Measurements from ENCODE around the gene EFCAB14.

Gene EFCAB14

DNA sequence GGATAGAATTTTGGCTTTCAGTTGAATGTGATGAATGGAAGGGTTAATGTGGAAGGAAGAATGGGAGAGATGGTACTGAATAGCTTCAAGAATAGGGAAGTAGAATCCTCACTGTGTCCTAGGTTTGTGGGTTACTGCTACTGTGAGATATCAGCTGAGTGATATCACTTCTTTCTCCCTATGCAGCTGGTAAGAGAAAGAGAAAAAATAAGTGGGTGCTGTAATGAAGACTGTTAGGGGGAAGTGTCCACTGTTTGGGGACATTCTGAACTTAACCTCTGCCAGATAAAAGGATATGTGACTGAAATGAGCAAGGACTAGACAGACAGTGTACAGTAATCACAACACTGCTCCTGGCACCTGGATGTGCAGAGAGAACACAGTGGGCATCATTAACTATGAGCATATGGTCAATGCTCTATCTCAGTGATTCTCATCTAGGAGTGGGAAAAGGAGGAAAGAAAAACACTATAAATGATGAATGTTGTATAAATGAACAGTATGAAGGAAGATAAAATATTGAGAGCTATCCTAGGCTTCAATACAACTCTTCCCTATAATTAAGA lies 76.7 kb downstream of the EFCAB14 start:
- TF ChIP-seq, protein P1, sequence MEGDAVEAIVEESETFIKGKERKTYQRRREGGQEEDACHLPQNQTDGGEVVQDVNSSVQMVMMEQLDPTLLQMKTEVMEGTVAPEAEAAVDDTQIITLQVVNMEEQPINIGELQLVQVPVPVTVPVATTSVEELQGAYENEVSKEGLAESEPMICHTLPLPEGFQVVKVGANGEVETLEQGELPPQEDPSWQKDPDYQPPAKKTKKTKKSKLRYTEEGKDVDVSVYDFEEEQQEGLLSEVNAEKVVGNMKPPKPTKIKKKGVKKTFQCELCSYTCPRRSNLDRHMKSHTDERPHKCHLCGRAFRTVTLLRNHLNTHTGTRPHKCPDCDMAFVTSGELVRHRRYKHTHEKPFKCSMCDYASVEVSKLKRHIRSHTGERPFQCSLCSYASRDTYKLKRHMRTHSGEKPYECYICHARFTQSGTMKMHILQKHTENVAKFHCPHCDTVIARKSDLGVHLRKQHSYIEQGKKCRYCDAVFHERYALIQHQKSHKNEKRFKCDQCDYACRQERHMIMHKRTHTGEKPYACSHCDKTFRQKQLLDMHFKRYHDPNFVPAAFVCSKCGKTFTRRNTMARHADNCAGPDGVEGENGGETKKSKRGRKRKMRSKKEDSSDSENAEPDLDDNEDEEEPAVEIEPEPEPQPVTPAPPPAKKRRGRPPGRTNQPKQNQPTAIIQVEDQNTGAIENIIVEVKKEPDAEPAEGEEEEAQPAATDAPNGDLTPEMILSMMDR (IDR thresholded peaks at IDR 0.05; ENCODE audit: low read depth, low read length) = no peak
- no peaks in the 10 kb centered on the region for H3K4me1 ChIP-seq
- H3K9me3 ChIP-seq = no peaks in the 10 kb centered on the region
- no peak for DNase-seq
- H3K4me3 ChIP-seq (ENCODE audit: low read depth, low read length) = no peak overlapping the region
- no peaks in the 10 kb centered on the region for H3K36me3 ChIP-seq
- no peaks in the 10 kb centered on the region for H3K27me3 ChIP-seq

DNA sequence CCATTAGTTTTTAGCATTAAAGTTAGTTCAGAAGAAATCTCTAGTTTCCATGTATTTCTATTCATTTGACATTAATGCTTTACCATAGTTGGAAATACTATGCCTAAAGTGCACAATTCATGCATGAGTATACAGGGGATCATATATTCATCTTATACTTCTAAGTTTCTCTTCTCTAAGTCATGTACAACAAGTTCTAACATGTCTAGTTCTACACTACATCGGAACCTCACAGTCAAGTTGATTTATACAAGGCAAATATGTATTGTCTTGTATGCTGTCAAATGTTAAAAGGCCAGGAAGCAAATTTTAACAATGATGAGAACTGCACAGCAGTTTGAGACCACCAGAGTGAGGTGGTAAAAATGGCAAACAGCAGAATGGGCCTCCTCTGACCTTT lies 79.4 kb downstream of the EFCAB14 start:
- Histone ChIP-seq H3K27me3 (no peaks in the 10 kb centered on the region), H3K9me3 (no peaks in the 10 kb centered on the region), H3K4me1 (no peaks in the 10 kb centered on the region), H3K4me3 (ENCODE audit: low read depth, low read length) (no peak overlapping the region), H3K36me3 (no peaks in the 10 kb centered on the region)
- no peak for DNase-seq
- TF ChIP-seq, protein P1 (IDR thresholded peaks at IDR 0.05; ENCODE audit: low read depth, low read length) = no peak

DNA sequence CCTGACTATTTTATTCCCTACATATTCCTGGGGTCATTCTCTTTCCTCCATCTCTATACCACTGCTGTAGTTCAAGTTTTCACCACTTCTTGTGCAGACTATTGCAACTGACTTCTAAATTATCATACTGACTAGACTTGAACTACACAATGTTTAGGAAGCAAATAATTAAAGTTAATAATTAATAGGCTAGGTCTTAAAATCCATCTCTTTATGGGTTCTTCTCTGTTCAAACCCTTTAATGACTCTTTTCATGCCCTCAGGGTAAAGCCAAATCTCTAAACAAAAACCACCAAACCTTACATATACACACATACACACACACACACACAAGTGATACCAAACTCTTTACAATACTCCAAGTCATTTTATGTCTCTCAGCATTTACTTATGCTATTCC lies 80.0 kb downstream of the EFCAB14 start:
- H3K27me3 ChIP-seq = no peaks in the 10 kb centered on the region
- H3K9me3 ChIP-seq = no peaks in the 10 kb centered on the region
- no peaks in the 10 kb centered on the region for H3K36me3 ChIP-seq
- no peaks in the 10 kb centered on the region for H3K4me1 ChIP-seq
- TF ChIP-seq, protein P1 (IDR thresholded peaks at IDR 0.05; ENCODE audit: low read depth, low read length) = no peak
- H3K4me3 ChIP-seq (ENCODE audit: low read depth, low read length) = no peak overlapping the region
- no peak for DNase-seq

DNA sequence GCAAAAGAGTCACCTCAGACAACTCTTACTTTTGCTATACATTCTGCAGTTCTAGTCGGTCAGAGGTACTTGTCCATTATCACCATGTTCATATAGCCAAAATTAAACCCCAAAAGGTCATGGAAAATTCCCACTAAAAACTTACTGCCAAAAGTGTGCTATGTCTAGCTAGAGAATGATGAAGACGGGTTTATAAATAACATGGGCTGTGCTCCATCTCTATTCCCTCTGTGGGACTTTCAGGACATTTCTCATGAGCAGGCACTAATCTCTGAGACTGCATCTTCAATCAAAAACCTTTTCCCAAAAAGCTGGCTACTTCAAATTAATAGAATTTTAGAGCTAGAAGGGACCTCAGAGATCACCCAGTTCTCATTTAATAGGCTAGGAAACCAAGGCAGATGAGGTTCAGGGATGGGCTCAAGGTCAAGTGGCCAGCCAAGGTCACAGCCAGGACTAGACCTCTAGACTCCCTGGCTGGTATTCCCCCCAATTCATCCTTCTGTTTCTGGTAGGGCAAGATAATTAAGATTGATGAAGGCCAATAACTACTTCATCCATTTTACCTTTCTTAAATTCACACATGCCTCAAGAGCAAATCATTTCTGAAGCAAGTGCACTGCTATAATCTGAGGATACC lies 81.3 kb downstream of the EFCAB14 start:
- H3K4me3 ChIP-seq (ENCODE audit: low read depth, low read length) = no peak overlapping the region

DNA sequence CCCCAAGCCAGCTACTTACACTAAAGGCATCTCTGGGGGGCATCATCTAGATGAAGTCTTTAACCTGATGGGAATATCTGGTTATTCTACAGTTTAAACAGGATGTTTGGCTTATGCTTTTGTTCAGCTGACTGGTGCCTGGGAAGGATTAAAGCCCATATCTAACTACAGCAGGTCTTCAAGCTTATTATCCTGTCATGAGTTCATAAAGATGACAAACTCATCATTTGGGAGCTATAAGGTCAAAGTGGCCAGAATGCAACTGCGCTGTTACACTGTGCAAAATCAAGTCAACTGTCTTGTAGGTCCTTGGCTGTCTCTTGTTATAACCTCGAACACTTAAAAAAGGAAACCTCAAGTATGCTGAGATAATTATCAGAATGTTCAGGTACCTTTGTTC lies 83.7 kb downstream of the EFCAB14 start:
- no peak overlapping the region for H3K4me3 ChIP-seq (ENCODE audit: low read depth, low read length)
- H3K27me3 ChIP-seq = no peaks in the 10 kb centered on the region
- no peak for DNase-seq
- no peaks in the 10 kb centered on the region for H3K36me3 ChIP-seq
- TF ChIP-seq, protein P1 (IDR thresholded peaks at IDR 0.05; ENCODE audit: low read depth, low read length) = no peak
- no peaks in the 10 kb centered on the region for H3K4me1 ChIP-seq
- H3K9me3 ChIP-seq = no peaks in the 10 kb centered on the region

More for the DNA sequence above, 81.3 kb downstream of the EFCAB14 start:
- Histone ChIP-seq H3K36me3 (no peaks in the 10 kb centered on the region), H3K4me1 (no peaks in the 10 kb centered on the region), H3K9me3 (no peaks in the 10 kb centered on the region), H3K27me3 (no peaks in the 10 kb centered on the region)
- no peak for DNase-seq
- TF ChIP-seq, protein P1 (IDR thresholded peaks at IDR 0.05; ENCODE audit: low read depth, low read length) = no peak

DNA sequence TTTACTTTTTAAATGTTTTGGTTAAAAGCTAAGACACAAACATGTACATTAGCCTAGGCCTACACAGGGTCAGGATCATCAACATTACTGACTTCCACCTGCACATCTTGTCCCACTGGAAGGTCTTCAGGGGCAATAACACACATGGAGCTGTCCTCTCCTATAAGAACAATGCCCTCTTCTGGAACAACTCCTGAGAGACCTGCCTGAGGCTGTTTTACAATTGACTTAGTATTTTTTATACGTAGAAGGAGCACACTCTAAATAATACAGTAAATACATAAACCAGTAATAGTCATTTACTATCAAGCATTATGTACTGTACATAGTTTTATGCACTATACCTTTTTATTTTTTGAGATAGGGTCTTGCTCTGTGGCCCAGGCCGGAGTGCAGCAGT lies 88.2 kb downstream of the EFCAB14 start:
- DNase-seq = no peak
- Histone ChIP-seq H3K4me3 (ENCODE audit: low read depth, low read length) (no peak overlapping the region), H3K27me3 (no peaks in the 10 kb centered on the region), H3K4me1 (no peaks in the 10 kb centered on the region), H3K36me3 (no peaks in the 10 kb centered on the region), H3K9me3 (no peaks in the 10 kb centered on the region)
- TF ChIP-seq, protein P1 (IDR thresholded peaks at IDR 0.05; ENCODE audit: low read depth, low read length) = no peak

All from BE2C (cell line).